IMR-90 (cell line): ENCODE results near the gene DPH2.

Experiments
- CEBPB ChIP-seq: IDR thresholded peaks from 2 replicates; pipeline ENCODE4 v1.6.1; 2012; ENCODE audit warnings: low read depth, low read length, improper control_type of control experiment
- FOS ChIP-seq: fragments of 150-350 bp; IDR thresholded peaks from 2 replicates; pipeline ENCODE4 v1.6.1; 2016; ENCODE audit warnings: low read depth, low read length
- MAFK ChIP-seq: IDR thresholded peaks from 2 replicates; pipeline ENCODE4 v1.6.1; 2012; ENCODE audit warnings: low read depth, low read length, improper control_type of control experiment
- MAZ ChIP-seq: IDR thresholded peaks from 2 replicates; pipeline ENCODE4 v1.6.1; 2012; ENCODE audit warnings: low read depth, mild to moderate bottlenecking, low read length, improper control_type of control experiment, moderate library complexity, borderline replicate concordance
- POLR2A ChIP-seq: IDR thresholded peaks from 2 replicates; pipeline ENCODE4 v1.6.1; 2012; ENCODE audit warnings: mild to moderate bottlenecking, low read depth, low read length
- RAD21 ChIP-seq: IDR thresholded peaks from 2 replicates; pipeline ENCODE4 v1.6.1; 2012; ENCODE audit warnings: low read length, improper control_type of control experiment
- SMC3 ChIP-seq: fragments of 150-350 bp; IDR thresholded peaks from 2 replicates; pipeline ENCODE4 v1.6.1; 2016; ENCODE audit warnings: low read depth, mild to moderate bottlenecking, antibody characterized with exemption, low read length, moderate library complexity
- TF ChIP-seq, protein P1 (sequence below): conservative IDR thresholded peaks from 2 replicates; pipeline ENCODE4 v1.5.1; 2012; ENCODE audit warnings: mild to moderate bottlenecking, low read depth, low read length, improper control_type of control experiment
- TF ChIP-seq, protein P2 (sequence below): fragments of 150-350 bp; IDR thresholded peaks from 2 replicates; pipeline ENCODE4 v1.6.1; 2016; ENCODE audit warnings: low read depth, mild to moderate bottlenecking, low read length, moderate library complexity, borderline replicate concordance
- TF ChIP-seq, protein P3 (sequence below): fragments of 150-350 bp; IDR thresholded peaks from 2 replicates; pipeline ENCODE4 v1.6.1; 2017; ENCODE audit warnings: mild to moderate bottlenecking, antibody characterized with exemption, low read length, low read depth

DNA sequence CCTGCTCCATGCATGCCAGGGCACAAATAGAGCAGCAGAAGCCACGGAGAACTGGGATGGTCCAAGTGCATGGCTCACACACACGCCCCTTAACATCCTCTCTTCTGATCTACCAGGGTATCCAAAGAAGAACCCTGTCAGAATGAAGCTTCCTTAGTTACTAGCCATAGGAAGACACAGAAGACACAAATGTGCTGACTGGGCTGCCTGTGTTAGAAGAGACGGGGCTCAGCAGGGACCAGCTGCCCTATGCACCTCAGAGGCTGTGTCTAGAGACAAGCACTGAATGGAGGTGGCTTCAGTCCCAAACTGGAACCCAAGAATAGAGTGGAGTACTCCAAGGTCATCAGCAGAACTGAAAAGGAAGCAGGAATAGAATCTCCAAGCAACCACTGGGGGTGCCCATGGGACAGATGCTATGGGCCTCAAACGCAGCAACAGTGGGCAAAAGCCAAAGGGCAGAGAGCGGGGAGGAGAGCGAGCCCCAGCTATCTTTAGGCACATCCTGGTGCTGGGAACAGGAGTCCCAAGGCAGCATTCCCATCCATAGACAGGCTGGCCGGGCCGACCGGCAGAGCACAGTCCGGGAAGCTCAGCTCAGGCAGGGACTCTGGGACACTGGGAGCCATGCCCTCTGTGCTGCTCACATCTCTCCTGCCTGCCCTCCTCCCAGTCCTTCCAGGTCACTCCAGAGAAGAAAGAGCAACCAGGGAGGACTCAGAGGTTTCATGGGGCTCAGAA lies 51.9 kb downstream of the DPH2 start:
- no peak for TF ChIP-seq SMC3
- no peak for TF ChIP-seq FOS
- TF ChIP-seq, protein P1, sequence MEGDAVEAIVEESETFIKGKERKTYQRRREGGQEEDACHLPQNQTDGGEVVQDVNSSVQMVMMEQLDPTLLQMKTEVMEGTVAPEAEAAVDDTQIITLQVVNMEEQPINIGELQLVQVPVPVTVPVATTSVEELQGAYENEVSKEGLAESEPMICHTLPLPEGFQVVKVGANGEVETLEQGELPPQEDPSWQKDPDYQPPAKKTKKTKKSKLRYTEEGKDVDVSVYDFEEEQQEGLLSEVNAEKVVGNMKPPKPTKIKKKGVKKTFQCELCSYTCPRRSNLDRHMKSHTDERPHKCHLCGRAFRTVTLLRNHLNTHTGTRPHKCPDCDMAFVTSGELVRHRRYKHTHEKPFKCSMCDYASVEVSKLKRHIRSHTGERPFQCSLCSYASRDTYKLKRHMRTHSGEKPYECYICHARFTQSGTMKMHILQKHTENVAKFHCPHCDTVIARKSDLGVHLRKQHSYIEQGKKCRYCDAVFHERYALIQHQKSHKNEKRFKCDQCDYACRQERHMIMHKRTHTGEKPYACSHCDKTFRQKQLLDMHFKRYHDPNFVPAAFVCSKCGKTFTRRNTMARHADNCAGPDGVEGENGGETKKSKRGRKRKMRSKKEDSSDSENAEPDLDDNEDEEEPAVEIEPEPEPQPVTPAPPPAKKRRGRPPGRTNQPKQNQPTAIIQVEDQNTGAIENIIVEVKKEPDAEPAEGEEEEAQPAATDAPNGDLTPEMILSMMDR = no peak
- TF ChIP-seq, protein P2, sequence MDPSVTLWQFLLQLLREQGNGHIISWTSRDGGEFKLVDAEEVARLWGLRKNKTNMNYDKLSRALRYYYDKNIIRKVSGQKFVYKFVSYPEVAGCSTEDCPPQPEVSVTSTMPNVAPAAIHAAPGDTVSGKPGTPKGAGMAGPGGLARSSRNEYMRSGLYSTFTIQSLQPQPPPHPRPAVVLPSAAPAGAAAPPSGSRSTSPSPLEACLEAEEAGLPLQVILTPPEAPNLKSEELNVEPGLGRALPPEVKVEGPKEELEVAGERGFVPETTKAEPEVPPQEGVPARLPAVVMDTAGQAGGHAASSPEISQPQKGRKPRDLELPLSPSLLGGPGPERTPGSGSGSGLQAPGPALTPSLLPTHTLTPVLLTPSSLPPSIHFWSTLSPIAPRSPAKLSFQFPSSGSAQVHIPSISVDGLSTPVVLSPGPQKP = no peak
- no peak for TF ChIP-seq RAD21
- TF ChIP-seq, protein P3, sequence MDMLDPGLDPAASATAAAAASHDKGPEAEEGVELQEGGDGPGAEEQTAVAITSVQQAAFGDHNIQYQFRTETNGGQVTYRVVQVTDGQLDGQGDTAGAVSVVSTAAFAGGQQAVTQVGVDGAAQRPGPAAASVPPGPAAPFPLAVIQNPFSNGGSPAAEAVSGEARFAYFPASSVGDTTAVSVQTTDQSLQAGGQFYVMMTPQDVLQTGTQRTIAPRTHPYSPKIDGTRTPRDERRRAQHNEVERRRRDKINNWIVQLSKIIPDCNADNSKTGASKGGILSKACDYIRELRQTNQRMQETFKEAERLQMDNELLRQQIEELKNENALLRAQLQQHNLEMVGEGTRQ = no peak
- no peak for TF ChIP-seq POLR2A
- TF ChIP-seq CEBPB = no peak
- no peak for TF ChIP-seq MAZ
- peak; percentile 34 for TF ChIP-seq MAFK
